SK-N-MC (cell line): ENCODE measurements around the gene SNX3.

Experiments
- DNase-seq: peaks from one replicate; pipeline ENCODE4 v3.0.0-alpha.2; 2011; ENCODE audit warnings: low read depth, low spot score
- H3K27ac ChIP-seq: fragments of 200-600 bp; sonication (generic); 2 replicates; pipeline ENCODE4 v1.5.1; 2016; ENCODE audit warnings: mixed run types
- H3K36me3 ChIP-seq: fragments of 200-600 bp; sonication (generic); 2 replicates; pipeline ENCODE4 v1.6.1; 2017; ENCODE audit warnings: antibody characterized with exemption, low read length, mixed read lengths; ENCODE audit not compliant: insufficient read depth
- H3K4me3 ChIP-seq: fragments of 200-600 bp; sonication (generic); 2 replicates; pipeline ENCODE4 v1.5.1; 2016
- H3K9ac ChIP-seq: fragments of 200-600 bp; sonication (generic); 2 replicates; pipeline ENCODE4 v1.8.0; 2017; ENCODE audit warnings: mixed run types, mixed read lengths; ENCODE audit not compliant: insufficient read length
- H3K9me3 ChIP-seq: fragments of 200-600 bp; sonication (generic); 2 replicates; pipeline ENCODE4 v1.6.1; 2017; ENCODE audit warnings: low read depth, mild to moderate bottlenecking, antibody characterized with exemption, low read length, moderate library complexity, mixed read lengths
- EZH2 ChIP-seq: fragments of 200-600 bp; sonication (generic); IDR thresholded peaks from one replicate; pipeline ENCODE4 v1.6.1; 2017; ENCODE audit warnings: antibody characterized with exemption
- FOXP2 ChIP-seq: optimal IDR thresholded peaks from 2 replicates; pipeline ENCODE3; 2011; ENCODE audit warnings: mild to moderate bottlenecking, moderate library complexity; ENCODE audit not compliant: insufficient read depth; ENCODE audit errors: extremely low read length, control extremely low read depth
- POLR2AphosphoS5 ChIP-seq: IDR thresholded peaks from 2 replicates; pipeline ENCODE4 v1.6.1; 2012; ENCODE audit warnings: mild to moderate bottlenecking, low read depth, low read length, borderline replicate concordance

The SNX3 gene

GRCh38 chr6:108174371-108175175 is 86.3 kb downstream of the SNX3 start:
- no peak for DNase-seq
- TF ChIP-seq EZH2 = no peak
- TF ChIP-seq FOXP2 = no peak
- no peak for TF ChIP-seq POLR2AphosphoS5
- Histone ChIP-seq H3K9ac (no peak overlapping the region), H3K9me3 (no peaks in the 10 kb centered on the region), H3K36me3 (no peaks in the 10 kb centered on the region), H3K4me3 (no peak overlapping the region), H3K27ac (no peak overlapping the region)

- Histone ChIP-seq H3K36me3 (no peaks in the 10 kb centered on the region), H3K4me3 (no peak overlapping the region), H3K27ac (no peak overlapping the region), H3K9me3 (no peaks in the 10 kb centered on the region), H3K9ac (no peak overlapping the region)
- TF ChIP-seq FOXP2 (no peak), POLR2AphosphoS5 (no peak), EZH2 (no peak)
- DNase-seq = no peak
Observed at GRCh38 chr6:108171918-108172516, 88.8 kb downstream of the SNX3 start.

GRCh38 chr6:108171291-108171917 is 89.4 kb downstream of the SNX3 start:
- H3K4me3 ChIP-seq = no peak overlapping the region
- TF ChIP-seq EZH2 = no peak
- TF ChIP-seq POLR2AphosphoS5 = no peak
- TF ChIP-seq FOXP2 = no peak
- no peak overlapping the region for H3K27ac ChIP-seq
- no peaks in the 10 kb centered on the region for H3K36me3 ChIP-seq
- H3K9ac ChIP-seq = no peak overlapping the region
- H3K9me3 ChIP-seq = no peaks in the 10 kb centered on the region
- no peak for DNase-seq

DNA sequence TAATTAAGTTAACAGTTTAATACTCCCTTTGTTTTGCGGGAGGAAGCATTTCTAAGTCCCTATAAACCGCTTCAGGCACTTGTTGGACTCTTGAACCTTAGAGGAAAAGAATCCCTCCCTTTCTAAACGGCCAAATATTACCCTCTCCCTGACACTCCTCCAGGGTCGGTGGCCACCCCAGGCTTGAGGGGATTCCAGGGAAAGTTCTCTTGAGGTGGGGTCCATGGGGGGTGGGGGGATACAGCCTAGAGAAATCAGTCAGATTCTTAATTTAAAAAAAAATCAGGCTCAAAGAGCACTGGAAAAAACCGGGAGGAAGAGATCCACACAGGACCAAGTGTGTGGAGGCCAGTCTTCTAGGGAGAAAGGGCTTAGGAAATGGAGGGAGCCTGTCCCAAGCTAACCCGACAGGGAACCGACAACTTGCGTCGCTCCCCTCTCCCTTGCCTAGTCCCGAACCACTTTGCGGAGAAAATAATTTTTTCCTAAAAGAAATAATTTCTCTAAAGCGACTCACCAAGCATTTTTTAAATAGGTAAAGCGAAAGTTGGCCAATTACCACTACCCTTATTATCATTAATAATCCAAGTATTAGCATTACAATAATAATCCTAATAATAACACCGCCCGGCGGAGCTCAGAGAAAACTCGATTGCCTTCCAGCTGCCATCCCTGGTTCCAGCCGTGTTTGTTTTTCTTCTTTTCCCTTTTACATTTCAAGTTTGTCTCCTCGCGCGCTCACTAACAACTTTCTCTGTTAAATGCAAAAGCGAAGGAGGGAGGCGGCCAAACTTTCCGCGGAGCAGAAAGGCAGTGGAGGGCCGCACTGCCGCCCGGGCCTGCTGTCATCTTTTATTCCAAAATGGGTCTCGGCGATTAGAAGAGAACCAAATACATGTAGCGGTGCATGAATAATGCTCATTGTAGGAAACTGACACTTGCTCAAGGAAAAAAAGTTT is 90.2 kb downstream of the SNX3 start:
- H3K36me3 ChIP-seq = no peaks in the 10 kb centered on the region
- H3K9ac ChIP-seq = no peak overlapping the region
- DNase-seq = no peak
- TF ChIP-seq FOXP2 = no peak
- no peaks in the 10 kb centered on the region for H3K9me3 ChIP-seq
- H3K4me3 ChIP-seq = no peak overlapping the region
- no peak overlapping the region for H3K27ac ChIP-seq

GRCh38 chr6:108169464-108170331 is 91.1 kb downstream of the SNX3 start:
- H3K4me3 ChIP-seq = peak overlapping the region; percentile 47
- DNase-seq = no peak
- no peaks in the 10 kb centered on the region for H3K36me3 ChIP-seq
- H3K9ac ChIP-seq = no peak overlapping the region
- H3K9me3 ChIP-seq = no peaks in the 10 kb centered on the region
- no peak for TF ChIP-seq POLR2AphosphoS5
- no peak for TF ChIP-seq EZH2
- TF ChIP-seq FOXP2 = no peak
- no peak overlapping the region for H3K27ac ChIP-seq

GRCh38 chr6:108168501-108169463 is 92.1 kb downstream of the SNX3 start:
- DNase-seq = peak; percentile 39
- Histone ChIP-seq H3K9ac (no peak overlapping the region), H3K27ac (no peak overlapping the region), H3K4me3 (peak overlapping the region; percentile 47), H3K36me3 (no peaks in the 10 kb centered on the region), H3K9me3 (no peaks in the 10 kb centered on the region)
- TF ChIP-seq EZH2 (no peak), POLR2AphosphoS5 (peak; percentile 29; the same call in 1 of the 2 replicates), FOXP2 (no peak)
